GM19452 (cell line): ENCODE measurements around the gene XRCC2.
"Not testable (repeated sequence)": the region's sequence is repeated elsewhere in the genome, so short reads cannot be mapped to it uniquely, and the experiment has no call there.

ENCODE experiments used
- ATAC-seq: cut with Tn5 transposase; IDR thresholded peaks from one replicate; pipeline ENCODE4 v1.9.1; 2021; ENCODE audit not compliant: unreplicated experiment

The XRCC2 gene

GRCh38 chr7:152675759-152676636 is at the start of gene XRCC2:
XRCC2 (minus strand) TSS chr7:152676141; CDS start chr7:152676079, 62 bp downstream.
- peak; percentile 89 for ATAC-seq

DNA sequence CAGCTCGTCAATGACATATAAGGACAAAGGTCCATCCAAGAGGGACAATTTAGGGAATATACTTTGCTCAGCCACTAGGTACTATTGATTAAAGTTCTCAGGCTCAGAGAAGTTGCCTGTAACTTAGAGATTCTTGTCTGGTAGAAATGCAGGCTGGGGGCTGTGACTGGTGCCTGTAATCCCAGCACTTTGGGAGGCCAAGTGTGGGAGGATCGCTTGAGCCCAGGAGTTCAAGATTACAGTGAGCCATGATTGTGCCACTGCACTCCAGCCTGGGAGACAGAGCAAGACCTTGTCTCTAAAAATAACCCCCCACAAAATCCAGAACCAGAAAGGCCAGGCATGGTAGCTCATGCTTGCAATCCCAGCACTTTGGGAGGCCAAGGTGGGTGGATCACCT is 47.4 kb upstream of the XRCC2 start:
- ATAC-seq: no peak

DNA sequence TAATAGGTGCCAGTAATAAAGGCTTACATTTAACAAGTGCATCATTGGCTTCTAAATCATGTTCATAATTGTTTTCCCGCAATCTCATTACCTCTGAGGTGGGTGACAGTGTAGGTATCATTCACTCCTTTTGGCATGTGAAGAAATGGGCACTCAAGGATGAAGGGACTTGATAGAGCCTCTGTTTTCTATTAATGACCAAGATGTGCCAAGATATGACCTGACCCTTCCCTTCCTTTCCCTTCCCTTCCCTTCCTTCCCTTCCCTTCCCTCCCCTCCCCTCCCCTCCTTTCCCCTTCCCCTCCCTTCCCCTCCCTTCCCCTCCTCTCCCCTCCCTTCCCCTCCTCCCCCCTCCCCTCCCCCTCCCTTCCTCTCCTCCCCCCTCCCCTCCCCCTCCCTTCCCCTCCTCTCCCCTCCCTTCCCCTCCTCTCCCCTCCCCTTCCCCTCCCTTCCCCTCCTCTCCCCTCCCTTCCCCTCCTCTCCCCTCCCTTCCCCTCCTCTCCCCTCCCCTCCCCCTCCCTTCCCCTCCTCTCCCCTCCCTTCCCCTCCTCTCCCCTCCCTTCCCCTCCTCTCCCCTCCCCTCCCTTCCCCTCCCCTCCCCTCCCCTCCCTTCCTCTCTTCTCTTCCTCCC is 36.6 kb upstream of the XRCC2 start:
- ATAC-seq: not testable (repeated sequence)

GRCh38 chr7:152711444-152711944 is 35.6 kb upstream of the XRCC2 start:
- no peak for ATAC-seq

GRCh38 chr7:152710153-152710442 is 34.2 kb upstream of the XRCC2 start:
- no peak for ATAC-seq

DNA sequence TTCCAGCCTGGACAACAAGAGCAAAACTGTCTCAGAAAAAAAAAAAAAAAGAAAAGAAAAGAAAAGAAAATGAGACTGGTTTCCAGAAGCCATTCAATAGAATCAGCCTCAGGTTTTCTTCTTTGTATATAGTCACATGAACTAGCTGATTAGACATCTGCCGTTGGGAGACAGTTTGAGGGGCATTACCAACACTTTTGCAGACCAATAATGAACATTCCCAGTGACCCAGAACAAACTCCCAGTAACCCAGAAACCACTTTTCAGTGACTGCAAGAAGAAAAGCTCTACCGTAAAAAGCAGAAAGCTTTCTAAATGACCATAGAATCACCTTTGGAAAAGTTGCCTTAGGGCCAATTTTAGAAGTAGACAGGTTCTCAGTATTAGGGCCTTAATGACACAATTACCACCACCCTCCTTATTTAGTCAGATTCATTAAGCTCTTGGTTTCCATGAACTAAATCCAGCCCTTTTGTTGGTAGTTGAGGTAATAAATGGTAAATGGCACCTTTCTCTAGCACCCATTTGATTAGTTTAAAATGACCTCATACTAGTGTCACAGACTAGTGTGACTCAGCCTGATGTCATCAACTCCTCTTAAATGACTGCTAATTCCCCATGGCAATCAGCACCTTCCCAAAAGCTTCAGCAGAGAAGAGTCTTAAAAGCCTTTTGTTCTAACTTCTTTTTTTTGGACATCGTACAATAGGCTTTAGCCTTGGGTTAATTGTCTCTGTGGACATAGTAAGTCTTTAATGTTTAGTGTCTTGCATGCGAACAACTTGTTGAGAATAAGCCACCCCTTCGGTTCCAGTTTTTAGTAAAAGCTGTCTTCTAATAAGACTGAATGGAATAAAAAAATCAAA is 33.6 kb upstream of the XRCC2 start:
- no peak for ATAC-seq

GRCh38 chr7:152704796-152705384 is 28.9 kb upstream of the XRCC2 start:
- ATAC-seq: no peak

GRCh38 chr7:152699079-152699478 is 23.1 kb upstream of the XRCC2 start:
- ATAC-seq: no peak

DNA sequence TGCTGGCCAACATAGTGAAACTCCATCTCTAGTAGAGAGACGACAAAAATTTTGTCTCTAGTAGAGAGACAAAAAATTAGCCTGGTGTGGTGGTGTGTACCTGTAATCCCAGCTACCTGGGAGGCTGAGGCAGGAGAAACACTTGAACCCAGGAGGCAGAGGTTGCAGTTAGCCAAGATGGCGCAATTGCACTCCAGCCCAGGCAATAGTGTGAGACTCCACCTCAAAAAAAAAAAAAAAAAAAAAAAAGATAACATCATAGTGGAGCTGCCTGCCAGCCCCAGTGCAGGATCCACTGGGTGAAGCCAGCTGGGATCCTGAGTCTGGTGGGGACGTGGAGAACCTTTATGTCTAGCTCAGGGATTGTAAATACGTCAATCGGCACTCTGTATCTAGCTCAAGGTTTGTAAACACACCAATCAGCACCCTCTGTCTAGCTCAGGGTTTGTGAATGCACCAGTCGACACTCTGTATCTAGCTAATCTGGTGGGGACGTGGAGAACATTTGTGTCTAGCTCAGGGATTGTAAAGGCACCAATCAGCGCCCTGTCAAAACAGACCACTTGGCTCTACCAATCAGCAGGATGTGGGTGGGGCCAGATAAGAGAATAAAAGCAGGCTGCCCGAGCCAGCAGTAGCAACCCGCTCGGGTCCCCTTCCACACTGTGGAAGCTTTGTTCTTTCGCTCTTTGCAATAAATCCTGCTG is 21.5 kb upstream of the XRCC2 start:
- ATAC-seq: not testable (repeated sequence)

DNA sequence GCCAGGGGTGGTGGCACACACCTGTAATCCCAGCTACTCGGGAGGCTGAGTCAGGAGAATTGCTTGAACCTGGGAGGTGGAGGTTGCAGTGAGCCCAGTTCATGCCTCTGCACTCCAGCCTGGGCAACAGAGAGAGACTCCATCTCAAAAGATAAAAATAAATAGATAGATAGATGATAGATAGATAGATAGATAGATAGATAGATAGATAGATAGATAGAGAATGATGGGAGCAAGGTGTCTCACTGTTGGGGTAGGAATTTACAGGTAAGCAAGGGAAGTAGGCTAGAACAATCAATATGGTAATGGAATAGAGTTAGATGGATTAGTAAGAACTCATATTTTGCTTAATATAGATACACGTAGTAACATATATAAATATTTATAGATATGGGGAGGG is 16.3 kb upstream of the XRCC2 start:
- not testable (repeated sequence) for ATAC-seq

GRCh38 chr7:152683297-152683696 is 7.4 kb upstream of the XRCC2 start:
- ATAC-seq: no peak

DNA sequence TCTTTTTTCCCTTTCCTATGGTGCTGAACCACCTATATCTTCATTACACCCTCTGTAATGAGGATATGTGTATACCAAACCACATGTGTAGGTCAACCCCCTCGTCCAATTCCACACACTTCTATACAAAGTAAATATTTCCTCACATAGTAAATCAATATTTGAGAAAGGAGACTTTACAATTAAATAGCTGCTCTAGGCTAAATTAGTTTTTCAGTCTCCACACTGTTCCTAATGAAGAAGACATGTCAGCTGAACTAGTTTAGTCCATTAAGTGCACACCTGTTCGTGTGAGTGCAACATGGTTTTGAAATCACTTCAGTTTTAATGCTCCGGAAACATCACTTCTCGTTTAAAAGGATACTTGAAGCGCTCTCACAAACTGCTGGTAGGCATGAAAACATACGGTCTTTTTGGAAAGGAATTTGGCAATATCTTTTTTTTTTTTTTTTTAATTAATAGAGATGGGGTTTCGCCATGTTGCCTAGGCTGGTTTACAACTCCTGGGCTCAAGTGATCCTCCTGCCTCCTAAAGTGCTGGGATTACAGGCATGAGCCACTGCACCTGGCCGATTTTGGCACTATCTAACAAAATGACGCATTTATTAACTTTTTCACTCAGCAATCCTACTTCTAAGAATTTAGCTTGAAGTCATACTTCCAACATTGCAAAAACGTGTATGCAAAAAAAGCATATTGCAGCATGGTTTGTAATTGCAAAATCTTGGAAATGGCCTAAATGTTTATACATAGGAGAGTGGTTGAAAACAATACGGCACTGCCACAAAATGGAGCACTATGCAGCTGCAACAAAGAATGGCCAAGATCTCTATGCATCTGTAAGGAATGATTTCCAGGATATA is 2.1 kb upstream of the XRCC2 start:
- no peak for ATAC-seq

GRCh38 chr7:152674860-152675758 is 832 bp downstream of the XRCC2 start:
- ATAC-seq: peak; percentile 38

GRCh38 chr7:152673897-152674296 is 2.0 kb downstream of the XRCC2 start:
- ATAC-seq: no peak

DNA sequence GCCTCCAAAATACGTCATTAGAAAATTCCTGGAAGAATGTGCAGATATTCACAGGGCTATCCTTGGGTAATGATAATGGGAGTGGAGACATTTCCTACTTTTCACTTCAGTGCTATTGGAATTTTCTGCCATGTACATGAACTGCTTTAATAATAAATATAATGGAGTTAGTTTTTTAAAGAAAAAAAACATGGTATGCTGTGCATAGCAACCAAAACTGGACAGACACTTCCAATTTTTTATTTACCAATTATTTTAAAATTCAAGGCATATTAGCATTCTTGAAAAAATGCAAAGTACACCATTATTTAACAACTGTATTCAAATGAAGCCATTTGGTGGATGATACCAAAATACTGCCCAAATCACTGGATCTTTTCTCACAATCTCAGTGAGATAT is 3.3 kb downstream of the XRCC2 start:
- ATAC-seq: no peak

- no peak for ATAC-seq
Observed at GRCh38 chr7:152669758-152670157, 6.2 kb downstream of the XRCC2 start.

- ATAC-seq: no peak
Observed at GRCh38 chr7:152668975-152669374, 7.0 kb downstream of the XRCC2 start.

- no peak for ATAC-seq
Observed at GRCh38 chr7:152667958-152668357, 8.0 kb downstream of the XRCC2 start.
